Superior temporal gyrus (tissue), 1 donor: ENCODE results near the gene SPDL1.
"Not testable (repeated sequence)": the region's sequence is repeated elsewhere in the genome, so short reads cannot be mapped to it uniquely, and the experiment has no call there.

Experiments
- DNase-seq: peaks from one replicate; pipeline ENCODE4 v3.0.0-alpha.2; 2016; ENCODE audit errors: extremely low spot score

Gene SPDL1

GRCh38 chr5:169574134-169574646, 9.4 kb upstream of the SPDL1 start:
- no peak for DNase-seq

DNA sequence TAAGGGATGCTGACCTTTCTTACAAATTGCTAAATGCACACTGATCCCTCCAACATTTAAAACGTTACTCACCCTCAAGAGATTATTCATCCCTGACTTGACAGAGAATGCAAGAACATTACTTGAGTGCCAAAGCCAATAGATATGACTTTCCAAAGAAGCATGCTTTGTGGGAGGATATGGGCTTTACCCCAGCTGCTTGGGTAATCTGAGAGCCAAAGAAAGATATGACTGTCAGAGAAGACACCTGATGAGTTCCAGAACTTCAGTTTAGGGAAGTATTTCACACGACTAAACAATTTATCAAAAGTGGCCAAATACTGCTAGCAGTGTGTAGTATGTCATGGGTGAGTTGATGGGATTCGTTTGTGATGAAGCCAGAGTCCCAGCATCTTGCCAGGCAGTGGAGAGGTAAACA, 7.4 kb upstream of the SPDL1 start:
- DNase-seq = no peak

- DNase-seq = no peak
Observed at GRCh38 chr5:169577951-169578350, 5.6 kb upstream of the SPDL1 start.

DNA sequence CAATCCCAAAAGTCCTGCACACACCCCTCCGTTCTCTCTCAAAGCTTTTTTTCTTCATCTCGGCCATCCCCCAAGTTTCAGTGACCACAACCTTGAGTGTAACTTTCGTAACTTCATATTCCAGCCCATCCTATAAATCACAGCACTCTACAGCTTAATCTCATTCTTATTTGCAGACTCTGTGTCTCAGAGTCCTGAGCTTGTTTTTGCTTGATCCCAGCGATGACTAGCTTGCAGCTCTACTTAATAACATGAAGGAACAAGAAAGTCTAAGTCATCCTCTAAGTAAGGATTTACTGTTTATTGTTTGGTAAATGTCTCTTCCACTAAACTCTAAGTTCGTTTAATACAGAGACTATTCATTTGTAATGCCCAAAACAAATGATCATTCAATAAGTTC, 2.6 kb upstream of the SPDL1 start:
- no peak for DNase-seq

- peak; percentile 87 for DNase-seq
Observed at GRCh38 chr5:169581580-169582227, 1.9 kb upstream of the SPDL1 start.

DNA sequence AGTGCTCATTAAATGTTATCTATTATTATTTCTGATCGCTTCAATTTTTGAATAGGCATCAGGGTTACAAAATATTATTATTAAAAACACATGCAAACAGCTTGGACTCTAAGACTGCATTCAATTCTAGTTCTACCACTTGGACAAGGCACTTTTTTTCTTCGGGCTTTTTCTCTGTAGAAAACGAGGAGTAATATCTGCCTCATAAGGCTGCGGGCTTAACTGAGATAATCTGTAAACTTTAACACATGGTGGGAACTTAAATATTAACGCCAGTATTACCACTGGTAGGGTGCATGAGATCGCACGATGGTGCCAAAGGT, 511 bp upstream of the SPDL1 start:
- DNase-seq = no peak

- no peak for DNase-seq
Observed at GRCh38 chr5:169584998-169585451, 1.5 kb downstream of the SPDL1 start.

GRCh38 chr5:169590602-169591001, 7.0 kb downstream of the SPDL1 start:
- no peak for DNase-seq

- DNase-seq = no peak
Observed at GRCh38 chr5:169591636-169592035, 8.1 kb downstream of the SPDL1 start.

- DNase-seq = no peak
Observed at GRCh38 chr5:169592937-169593650, 9.5 kb downstream of the SPDL1 start.

DNA sequence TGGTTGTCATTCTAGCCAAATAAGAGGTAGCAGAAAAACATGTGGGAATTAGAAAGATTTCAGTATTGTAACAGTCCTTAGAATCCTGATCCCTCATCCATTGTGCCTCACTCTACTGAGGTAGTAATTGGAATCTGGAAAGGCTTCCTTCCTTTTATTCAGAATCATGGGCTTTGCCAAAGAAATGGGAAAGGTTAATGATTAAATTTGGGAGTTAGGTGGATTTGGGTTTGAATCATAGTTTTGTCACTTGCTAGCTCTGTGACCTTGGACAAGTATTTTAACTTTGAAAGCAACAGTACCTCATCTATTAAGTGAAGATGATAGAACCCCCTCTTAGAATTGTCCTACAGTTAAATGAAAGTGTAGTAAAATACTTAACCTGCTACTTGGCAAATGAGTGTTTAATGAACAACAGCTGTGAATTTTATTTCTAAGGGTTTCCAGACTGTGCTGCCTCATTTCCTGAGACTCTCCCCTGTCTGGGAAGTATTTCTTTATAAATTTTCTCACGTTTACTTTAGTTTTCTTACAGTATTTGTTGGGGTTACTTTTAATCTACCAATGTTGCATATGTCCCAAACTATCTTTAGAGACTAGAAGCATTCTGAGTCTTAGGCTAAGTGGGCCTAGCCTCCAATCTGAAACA, 11.7 kb downstream of the SPDL1 start:
- DNase-seq = no peak

DNA sequence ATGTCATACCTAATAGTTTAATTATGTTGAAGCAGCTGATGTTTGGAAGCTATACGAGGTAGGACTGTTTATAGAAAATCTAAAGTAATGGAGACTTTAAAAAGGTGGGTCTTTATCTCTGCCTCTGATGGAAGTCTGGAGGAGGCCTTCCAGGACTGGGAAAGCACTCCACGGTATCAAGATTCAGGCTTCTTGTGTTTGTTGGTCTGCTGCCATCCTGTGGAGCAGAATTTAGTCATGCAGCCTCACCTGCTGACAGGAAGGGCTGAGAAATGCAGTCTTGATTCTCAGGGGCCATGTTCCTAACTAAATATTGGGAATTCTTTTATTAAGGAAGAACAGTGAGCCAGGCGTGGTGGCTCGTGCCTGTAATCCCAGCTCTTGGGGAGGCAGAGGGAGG, 15.9 kb downstream of the SPDL1 start:
- no peak for DNase-seq

- no peak for DNase-seq
Observed at GRCh38 chr5:169602535-169602934, 19.0 kb downstream of the SPDL1 start.

DNA sequence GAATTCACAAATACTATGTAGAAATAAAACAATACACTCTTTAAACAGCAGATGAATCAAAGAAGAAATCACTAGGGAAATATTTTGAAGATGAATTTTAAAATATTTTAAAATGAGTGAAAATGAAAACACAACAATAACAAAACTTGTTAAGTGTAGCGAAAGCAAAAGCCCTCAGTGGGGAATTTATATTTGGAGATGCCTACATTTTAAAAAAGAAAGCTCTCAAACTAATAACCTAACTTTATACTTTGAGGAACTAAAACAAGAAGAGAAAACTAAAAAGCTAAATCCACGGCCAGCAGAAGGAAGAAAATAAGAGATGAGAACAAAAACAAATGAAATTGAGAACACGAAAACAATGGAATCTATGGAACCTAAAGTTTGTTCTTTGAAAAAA, 22.7 kb downstream of the SPDL1 start:
- DNase-seq = no peak

DNA sequence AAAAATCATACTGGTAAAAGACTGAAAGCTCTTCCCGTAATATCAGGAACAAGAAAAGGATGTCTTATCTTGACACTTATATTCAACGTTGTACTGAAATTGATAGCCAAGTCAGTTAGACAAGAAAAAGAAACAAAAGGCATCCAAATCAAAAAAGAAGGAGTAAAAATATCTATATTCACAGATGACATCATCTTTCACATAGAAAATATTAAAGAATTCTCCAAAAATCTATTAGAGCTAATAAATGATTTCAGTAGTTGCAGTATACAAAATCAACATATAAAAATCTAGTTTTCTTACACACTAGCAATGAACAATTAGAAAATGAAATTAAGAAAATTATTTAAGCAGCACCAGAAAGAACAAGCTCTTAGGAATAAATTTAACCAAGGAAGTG, 24.3 kb downstream of the SPDL1 start:
- DNase-seq = no peak

DNA sequence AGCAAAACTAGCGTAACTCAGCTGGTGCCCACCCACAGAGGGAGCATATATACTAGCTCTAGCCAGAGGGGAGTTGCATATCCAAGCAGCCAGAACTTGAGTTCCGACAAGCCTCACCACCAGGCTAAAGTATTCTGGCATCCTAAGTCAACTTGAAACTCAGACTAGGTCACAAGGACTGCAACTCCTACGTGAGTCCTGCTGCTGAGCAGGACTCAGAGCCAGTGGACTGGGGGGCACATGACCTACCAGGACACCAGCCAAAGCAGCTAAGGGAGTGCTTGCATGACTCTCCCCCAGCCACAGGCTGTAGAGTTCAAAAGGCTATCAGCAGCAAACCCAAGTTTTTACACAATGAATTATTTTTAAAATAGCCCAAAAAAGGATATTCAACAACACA, 26.1 kb downstream of the SPDL1 start:
- no peak for DNase-seq

DNA sequence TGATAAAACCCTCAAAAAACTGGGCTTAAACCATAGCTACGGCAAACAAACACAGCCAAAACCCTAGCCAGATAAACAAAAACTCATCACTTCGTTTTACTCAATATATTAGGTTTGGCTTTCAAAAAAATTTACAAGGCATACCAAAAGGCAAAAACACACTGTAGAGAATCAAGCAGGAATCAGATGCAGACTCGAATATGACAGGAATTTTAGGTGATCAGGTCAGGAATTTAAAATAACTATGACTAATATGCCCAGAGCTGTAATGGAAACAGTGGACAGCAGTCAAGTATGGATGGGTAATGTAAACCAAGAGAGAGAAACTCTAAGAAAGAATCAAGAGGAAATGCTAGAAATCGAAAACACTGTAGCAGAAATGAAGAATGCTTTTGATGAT, 27.0 kb downstream of the SPDL1 start:
- DNase-seq = no peak

DNA sequence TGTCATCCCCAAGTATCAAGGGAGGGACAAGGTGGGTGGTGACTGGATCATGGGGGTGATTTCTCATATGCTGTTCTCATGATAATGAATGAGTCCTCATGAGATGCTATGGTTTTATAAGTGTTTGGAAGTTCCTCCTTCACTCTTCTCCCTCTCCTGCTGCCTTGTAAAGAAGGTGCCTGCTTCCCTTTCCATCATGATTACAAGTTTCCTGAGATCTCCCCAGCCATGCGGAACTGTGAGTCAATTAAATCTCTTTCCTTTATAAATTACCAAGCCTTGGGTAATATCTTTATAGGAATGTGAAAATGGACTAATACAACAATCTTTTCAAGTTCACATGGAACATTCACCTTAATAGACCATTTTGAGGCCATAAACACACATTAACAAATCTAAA, 32.0 kb downstream of the SPDL1 start:
- DNase-seq = no peak

DNA sequence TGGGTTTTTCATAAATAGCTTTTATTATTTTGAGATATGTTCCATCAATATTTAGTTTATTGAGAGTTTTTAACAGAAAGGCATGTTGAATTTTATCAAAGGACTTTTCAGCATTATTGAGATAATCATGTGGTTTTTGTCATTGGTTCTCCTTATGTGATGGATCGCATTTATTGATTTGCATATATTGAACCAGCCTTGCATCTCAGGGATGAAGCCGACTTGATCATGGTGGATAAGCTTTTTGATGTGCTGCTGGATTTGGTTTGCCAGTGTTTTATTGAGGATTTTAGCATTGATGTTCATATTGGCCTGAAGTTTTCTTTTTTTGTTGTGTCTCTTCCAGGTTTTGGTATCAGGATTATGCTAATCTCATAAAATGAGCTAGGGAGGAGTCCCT, 40.7 kb downstream of the SPDL1 start:
- not testable (repeated sequence) for DNase-seq

DNA sequence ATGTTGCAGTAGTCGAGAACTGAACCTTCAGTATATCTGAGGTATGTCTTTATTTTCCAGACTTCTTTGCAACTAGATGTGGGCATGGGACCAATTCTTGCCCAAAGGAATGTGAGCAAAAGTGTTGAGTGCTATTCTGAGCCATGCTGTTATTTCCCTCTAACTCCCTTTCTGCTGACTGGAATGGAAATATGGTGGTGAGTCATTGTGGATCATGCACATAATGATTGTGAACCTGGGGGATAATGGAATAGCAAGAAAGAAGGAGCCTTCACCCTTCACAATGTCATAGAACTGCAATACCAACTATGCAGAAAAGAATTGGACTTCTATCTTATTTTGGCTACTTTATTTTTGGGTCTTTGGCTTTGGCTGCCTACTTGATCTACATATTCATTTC, 43.2 kb downstream of the SPDL1 start:
- DNase-seq = peak; percentile 22

GRCh38 chr5:169627551-169627950, 44.0 kb downstream of the SPDL1 start:
- no peak for DNase-seq

GRCh38 chr5:169628892-169629291, 45.3 kb downstream of the SPDL1 start:
- DNase-seq = no peak
